GM19452 (cell line): ENCODE measurements around the gene EFNA3.

Experiments
- ATAC-seq: cut with Tn5 transposase; IDR thresholded peaks from one replicate; pipeline ENCODE4 v1.9.1; 2021; ENCODE audit not compliant: unreplicated experiment

EFNA3 gene

GRCh38 chr1:155130272-155131006 lies 51.8 kb downstream of the EFNA3 start:
- no peak for ATAC-seq

GRCh38 chr1:155131285-155131684 lies 52.6 kb downstream of the EFNA3 start:
- no peak for ATAC-seq

- no peak for ATAC-seq
Observed at GRCh38 chr1:155131856-155132255, 53.2 kb downstream of the EFNA3 start.

- no peak for ATAC-seq
Observed at GRCh38 chr1:155133799-155134281, 55.2 kb downstream of the EFNA3 start.

- no peak for ATAC-seq
Observed at GRCh38 chr1:155134322-155134721, 55.7 kb downstream of the EFNA3 start.

GRCh38 chr1:155134880-155135414 lies 56.3 kb downstream of the EFNA3 start:
- no peak for ATAC-seq

- ATAC-seq = peak; percentile 71
Observed at GRCh38 chr1:155135415-155136028, 56.9 kb downstream of the EFNA3 start, which contains the start of gene SLC50A1. Gene SLC50A1 (plus strand): TSS chr1:155135852. CDS start chr1:155135912, 60 bp downstream.

GRCh38 chr1:155136748-155137147 lies 58.1 kb downstream of the EFNA3 start:
- no peak for ATAC-seq
